Prostate gland (tissue), 2 donors: ENCODE data around the gene BBS9.

Experiments used
- CTCF ChIP-seq, 4 experiments: fragments of 200-600 bp in 2 of 4; fragments of 450-650 bp in 2 of 4; sonication (generic) in 2 of 4; IDR thresholded peaks; 1 replicate in 3 of 4; 2 replicates in 1 of 4; pipeline ENCODE4 v1.5.1; 2016 to 2019; ENCODE audit warnings: antibody characterized with exemption in 4 of 4, mild to moderate bottlenecking in 2 of 4, moderate library complexity in 2 of 4
- POLR2A ChIP-seq: fragments of 450-650 bp; IDR thresholded peaks from one replicate; pipeline ENCODE4 v1.6.1; 2016; ENCODE audit warnings: antibody characterized with exemption, mild to moderate bottlenecking
- POLR2AphosphoS5 ChIP-seq: sonication (generic); formaldehyde crosslinking; IDR thresholded peaks from one replicate; pipeline ENCODE4 v1.6.1; 2017; ENCODE audit warnings: antibody characterized with exemption

GRCh38 chr7:33091111-33091531 lies 38.2 kb upstream of the BBS9 start:
- no peak for TF ChIP-seq CTCF (IDR thresholded peaks at IDR 0.05)
- TF ChIP-seq POLR2A: no peak
- no peak for TF ChIP-seq POLR2AphosphoS5
